Fibroblast of mammary gland (primary cell): ENCODE results near the gene SPIRE2.

Experiments used
- DNase-seq: peaks from one replicate; pipeline ENCODE4 v3.0.0-alpha.2; 2010; ENCODE audit warnings: low read depth
- H3K4me3 ChIP-seq: 2 replicates; pipeline ENCODE4 v1.5.1; 2011; ENCODE audit warnings: low read depth, mild to moderate bottlenecking, low read length, moderate library complexity; ENCODE audit not compliant: control insufficient read depth
- TF ChIP-seq, protein P1 (sequence below): conservative IDR thresholded peaks from 2 replicates; pipeline ENCODE4 v1.5.1; 2011; ENCODE audit warnings: low read depth, low read length, inconsistent platforms; ENCODE audit not compliant: control insufficient read depth, insufficient read depth

Gene SPIRE2

DNA sequence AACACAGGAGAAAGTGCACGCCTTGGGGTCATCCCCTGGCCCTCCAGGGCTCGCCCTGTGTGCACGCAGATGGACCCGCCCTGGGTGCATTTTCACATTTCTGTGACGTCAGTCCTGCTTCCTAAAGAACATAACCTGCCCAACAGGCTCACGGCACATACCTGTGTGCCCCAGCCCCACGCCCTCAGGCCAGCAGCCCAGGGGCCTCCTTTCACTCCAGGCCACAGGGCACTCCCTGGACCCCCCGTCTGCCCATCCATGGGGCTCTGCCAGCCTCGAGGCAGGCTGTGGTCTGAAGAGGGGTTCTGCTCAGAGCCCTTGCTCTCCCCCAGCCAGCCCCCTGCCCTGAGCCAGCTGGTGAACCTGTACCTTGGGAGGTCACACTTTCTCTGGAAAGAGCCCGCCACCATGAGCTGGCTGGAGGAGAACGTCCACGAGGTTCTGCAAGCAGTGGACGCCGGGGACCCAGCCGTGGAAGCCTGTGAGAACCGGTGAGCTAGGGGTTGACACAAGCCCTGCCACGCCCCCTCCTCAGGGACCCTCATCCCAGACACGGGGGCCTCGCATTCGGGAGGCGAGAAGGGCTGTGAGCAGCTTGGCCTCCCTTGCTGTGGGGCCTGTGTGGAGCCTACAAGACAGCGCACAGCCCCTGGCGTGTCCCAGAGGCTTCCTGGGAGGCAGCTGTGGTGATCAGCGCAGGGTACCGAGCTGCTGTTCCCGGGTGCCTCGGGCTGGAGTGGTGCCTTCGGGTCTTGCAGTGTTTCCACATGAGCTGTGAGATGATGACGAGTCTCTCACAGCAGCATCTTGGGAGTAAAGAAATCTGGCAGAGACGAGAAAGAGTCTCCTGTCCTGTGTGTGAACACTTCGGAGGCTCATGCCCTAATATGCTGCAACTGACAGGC, 76.6 kb downstream of the SPIRE2 start:
- TF ChIP-seq, protein P1, sequence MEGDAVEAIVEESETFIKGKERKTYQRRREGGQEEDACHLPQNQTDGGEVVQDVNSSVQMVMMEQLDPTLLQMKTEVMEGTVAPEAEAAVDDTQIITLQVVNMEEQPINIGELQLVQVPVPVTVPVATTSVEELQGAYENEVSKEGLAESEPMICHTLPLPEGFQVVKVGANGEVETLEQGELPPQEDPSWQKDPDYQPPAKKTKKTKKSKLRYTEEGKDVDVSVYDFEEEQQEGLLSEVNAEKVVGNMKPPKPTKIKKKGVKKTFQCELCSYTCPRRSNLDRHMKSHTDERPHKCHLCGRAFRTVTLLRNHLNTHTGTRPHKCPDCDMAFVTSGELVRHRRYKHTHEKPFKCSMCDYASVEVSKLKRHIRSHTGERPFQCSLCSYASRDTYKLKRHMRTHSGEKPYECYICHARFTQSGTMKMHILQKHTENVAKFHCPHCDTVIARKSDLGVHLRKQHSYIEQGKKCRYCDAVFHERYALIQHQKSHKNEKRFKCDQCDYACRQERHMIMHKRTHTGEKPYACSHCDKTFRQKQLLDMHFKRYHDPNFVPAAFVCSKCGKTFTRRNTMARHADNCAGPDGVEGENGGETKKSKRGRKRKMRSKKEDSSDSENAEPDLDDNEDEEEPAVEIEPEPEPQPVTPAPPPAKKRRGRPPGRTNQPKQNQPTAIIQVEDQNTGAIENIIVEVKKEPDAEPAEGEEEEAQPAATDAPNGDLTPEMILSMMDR: no peak
- no peak for DNase-seq
- no peak overlapping the region for H3K4me3 ChIP-seq

DNA sequence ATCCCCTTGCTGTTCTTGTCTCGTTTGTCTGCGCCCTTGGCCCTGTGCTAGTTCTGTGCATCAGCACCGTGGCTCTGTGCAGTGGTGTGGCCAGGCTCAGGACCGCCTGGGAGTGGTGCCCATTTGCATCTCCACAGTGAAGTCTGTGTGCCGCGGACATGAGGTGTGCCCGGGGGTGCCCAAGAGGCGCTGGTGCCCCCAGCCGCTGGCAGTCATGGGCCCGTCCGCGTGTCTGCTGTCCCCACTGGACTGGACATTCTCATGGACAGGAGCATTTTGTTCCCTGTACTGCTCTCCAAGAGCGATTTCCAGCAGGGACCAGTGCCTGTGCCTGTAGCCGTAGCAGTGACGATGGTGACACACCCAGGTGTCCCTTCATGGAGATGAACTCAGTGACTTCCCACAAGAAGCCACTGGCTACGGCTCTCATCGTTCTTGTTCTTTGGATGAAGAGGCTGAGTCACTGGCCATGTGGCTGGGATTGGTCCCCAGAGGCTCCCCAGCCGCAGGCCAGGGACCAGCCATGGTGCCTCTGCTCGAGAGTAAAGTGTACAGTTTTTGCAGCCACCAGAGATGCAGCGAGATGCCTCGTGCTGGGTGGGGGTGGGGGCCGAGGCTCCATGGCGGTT, 77.3 kb downstream of the SPIRE2 start:
- TF ChIP-seq, protein P1: no peak
- DNase-seq: peak; percentile 36
- no peak overlapping the region for H3K4me3 ChIP-seq

DNA sequence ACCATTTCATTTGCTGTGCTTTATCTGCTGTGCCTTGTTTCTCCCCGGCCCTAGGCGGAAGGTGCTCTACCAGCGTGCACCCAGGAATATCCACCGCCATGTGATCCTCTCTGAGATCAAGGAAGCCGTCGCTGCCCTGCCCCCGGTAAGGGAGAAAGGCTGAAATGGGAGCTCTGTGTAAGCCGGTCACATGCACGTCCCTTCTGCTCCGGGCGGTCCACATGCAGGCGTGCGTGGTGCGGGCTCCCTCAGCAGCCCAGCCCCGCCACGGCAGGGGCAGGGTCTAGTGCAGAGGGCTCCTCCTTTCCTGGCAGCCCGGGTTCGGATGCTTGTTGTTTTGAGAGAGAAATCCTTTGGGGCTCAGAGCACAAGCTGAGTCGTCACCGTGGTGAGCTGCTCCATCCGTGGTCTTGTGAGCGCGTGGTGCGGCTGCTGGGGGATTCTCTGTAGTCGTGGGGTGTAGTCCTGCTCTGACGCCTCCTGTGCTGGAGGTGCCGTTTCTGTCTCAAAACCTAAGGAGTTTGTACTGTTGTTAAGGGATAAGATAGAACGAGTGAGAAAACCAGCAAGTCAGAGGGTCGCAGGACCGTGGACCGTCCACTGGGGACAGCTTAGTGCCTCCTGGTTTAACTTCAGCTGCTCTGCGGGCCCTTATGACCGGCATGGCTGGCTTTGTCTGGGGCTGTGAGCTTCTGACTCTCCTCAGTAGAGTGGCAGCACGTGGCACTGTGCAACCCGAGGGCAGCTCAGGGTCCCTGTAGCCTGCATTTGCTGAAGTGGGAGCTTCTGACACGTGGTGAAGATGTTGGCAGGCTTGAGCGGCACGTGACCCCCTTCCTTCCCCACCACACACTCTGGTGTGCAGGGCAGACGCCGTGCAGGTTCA, 78.1 kb downstream of the SPIRE2 start:
- DNase-seq: no peak
- no peak overlapping the region for H3K4me3 ChIP-seq
- TF ChIP-seq, protein P1: no peak

DNA sequence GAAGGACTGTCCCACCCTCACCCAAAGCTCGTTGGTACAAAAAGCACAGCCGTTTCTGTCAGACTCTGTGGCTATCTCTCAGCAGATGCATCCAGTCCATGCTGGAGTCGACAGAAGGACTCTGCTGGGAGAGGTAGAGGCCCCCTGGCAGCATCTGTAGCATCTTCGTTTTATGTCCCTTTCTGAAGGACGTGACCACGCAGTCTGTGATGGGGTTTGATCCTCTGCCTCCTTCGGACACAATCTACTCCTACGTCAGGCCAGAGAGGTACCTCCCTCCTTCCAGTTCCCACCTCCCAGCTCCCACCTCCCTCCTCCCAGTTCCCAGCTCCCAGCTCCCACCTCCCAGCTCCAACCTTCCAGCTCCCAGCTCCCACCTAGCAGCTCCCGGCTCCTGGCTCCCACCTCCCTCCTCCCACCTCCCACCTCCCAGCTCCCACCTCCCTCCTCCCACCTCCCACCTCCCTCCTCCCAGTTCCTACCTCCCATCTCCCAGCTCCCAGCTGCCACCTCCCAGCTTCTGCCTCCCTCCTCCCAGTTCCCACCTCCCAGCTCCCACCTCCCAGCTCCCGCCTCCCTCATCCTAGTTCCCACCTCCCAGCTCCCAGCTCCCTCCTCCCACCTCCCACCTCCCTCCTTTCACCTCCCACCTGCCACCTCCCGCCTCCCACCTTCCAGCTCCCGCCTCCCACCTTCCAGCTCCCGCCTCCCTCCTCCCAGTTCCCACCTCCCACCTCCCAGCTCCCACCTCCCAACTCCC, 79.0 kb downstream of the SPIRE2 start:
- TF ChIP-seq, protein P1: no peak
- DNase-seq: no peak
- H3K4me3 ChIP-seq: no peak overlapping the region

DNA sequence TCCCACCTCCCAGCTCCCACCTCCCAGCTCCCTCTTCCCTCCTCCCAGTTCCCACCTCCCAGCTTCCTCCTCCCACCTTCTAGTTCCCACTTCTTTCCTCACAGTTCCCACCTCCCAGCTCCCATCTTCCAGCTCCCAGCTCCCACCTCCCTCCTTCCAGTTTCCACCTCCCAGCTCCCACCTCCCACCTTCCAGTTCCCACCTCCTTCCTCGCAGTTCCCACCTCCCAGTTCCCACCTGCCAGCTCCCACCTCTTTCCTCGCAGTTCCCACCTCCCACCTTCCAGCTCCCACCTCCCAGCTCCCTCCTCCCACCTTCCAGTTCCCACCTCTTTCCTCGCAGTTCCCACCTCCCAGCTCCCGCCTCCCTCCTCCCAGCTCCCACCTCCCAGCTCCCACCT, 80.0 kb downstream of the SPIRE2 start:
- TF ChIP-seq, protein P1: no peak
- no peak for DNase-seq
- H3K4me3 ChIP-seq: no peak overlapping the region
